Activated naive CD8-positive, alpha-beta T cell treated with anti-CD3 and anti-CD28 coated beads, Interleukin-2, amount 50 U/mL, for 24 hours (primary cell): Measurements from ENCODE around the gene RSBN1L.

Experiments used
- ATAC-seq: fragments of 150-1000 bp; cut with Tn5 transposase; one replicate; pipeline ENCODE4 v1.10.0; 2021
- DNase-seq: peaks from one replicate; pipeline ENCODE4 v3.0.0; 2021
- H3K27ac Mint-ChIP-seq: one replicate; pipeline ENCODE4 v1.8.0; 2021; ENCODE audit warnings: mild to moderate bottlenecking, mixed read lengths
- H3K27me3 Mint-ChIP-seq: one replicate; pipeline ENCODE4 v1.8.0; 2021; ENCODE audit warnings: mixed read lengths
- H3K36me3 Mint-ChIP-seq: one replicate; pipeline ENCODE4 v1.8.0; 2021; ENCODE audit warnings: low read depth, mixed read lengths
- H3K4me1 Mint-ChIP-seq: one replicate; pipeline ENCODE4 v1.8.0; 2021; ENCODE audit warnings: mixed read lengths
- H3K4me3 Mint-ChIP-seq: one replicate; pipeline ENCODE4 v1.8.0; 2021; ENCODE audit warnings: mild to moderate bottlenecking, moderate library complexity, mixed read lengths
- H3K9me3 Mint-ChIP-seq: one replicate; pipeline ENCODE4 v1.8.0; 2021; ENCODE audit warnings: mixed read lengths

RSBN1L gene

GRCh38 chr7:77788327-77788902 lies 92.2 kb downstream of the RSBN1L start:
- H3K4me3 Mint-ChIP-seq, result no peak overlapping the region
- DNase-seq (no peak), ATAC-seq (no peak)
- no peak overlapping the region for H3K27ac Mint-ChIP-seq
- H3K9me3 Mint-ChIP-seq, result peaks cover 8% of the 10 kb centered on the region
- H3K27me3 Mint-ChIP-seq, result no peaks in the 10 kb centered on the region
- H3K36me3 Mint-ChIP-seq, result peaks cover 22% of the 10 kb centered on the region
- H3K4me1 Mint-ChIP-seq, result peaks cover 2% of the 10 kb centered on the region

GRCh38 chr7:77791336-77791735 lies 95.1 kb downstream of the RSBN1L start:
- DNase-seq (no peak), ATAC-seq (no peak)
- H3K4me3 Mint-ChIP-seq, result no peak overlapping the region
- H3K9me3 Mint-ChIP-seq, result no peaks in the 10 kb centered on the region
- H3K27ac Mint-ChIP-seq, result no peak overlapping the region
- no peaks in the 10 kb centered on the region for H3K27me3 Mint-ChIP-seq
- peaks cover 17% of the 10 kb centered on the region for H3K4me1 Mint-ChIP-seq
- peaks cover 14% of the 10 kb centered on the region for H3K36me3 Mint-ChIP-seq

- Mint-ChIP-seq H3K36me3 (peaks cover 11% of the 10 kb centered on the region), H3K9me3 (no peaks in the 10 kb centered on the region), H3K4me1 (peaks cover 23% of the 10 kb centered on the region), H3K27me3 (no peaks in the 10 kb centered on the region), H3K4me3 (no peak overlapping the region), H3K27ac (no peak overlapping the region)
- no peak for ATAC-seq
- no peak for DNase-seq
Measured at GRCh38 chr7:77791956-77792355, 95.7 kb downstream of the RSBN1L start.

- H3K27me3 Mint-ChIP-seq, result no peaks in the 10 kb centered on the region
- peaks cover 16% of the 10 kb centered on the region for H3K36me3 Mint-ChIP-seq
- no peak overlapping the region for H3K27ac Mint-ChIP-seq
- DNase-seq (no peak), ATAC-seq (no peak)
- H3K9me3 Mint-ChIP-seq, result no peaks in the 10 kb centered on the region
- H3K4me3 Mint-ChIP-seq, result no peak overlapping the region
- H3K4me1 Mint-ChIP-seq, result peaks cover 34% of the 10 kb centered on the region
Measured at GRCh38 chr7:77794000-77794399, 97.7 kb downstream of the RSBN1L start.

GRCh38 chr7:77796109-77796508 lies 99.8 kb downstream of the RSBN1L start:
- H3K27me3 Mint-ChIP-seq, result no peaks in the 10 kb centered on the region
- DNase-seq, result no peak

GRCh38 chr7:77796960-77797359 lies 100.7 kb downstream of the RSBN1L start:
- Mint-ChIP-seq H3K27me3 (no peaks in the 10 kb centered on the region), H3K9me3 (no peaks in the 10 kb centered on the region), H3K4me3 (peak overlapping the region; percentile 97), H3K36me3 (peaks cover 21% of the 10 kb centered on the region), H3K27ac (peak overlapping the region; percentile 95), H3K4me1 (peaks cover 59% of the 10 kb centered on the region)
- DNase-seq (no peak), ATAC-seq (no peak)

More at GRCh38 chr7:77796109-77796508, 99.8 kb downstream of the RSBN1L start:
- no peak for ATAC-seq
- Mint-ChIP-seq H3K9me3 (no peaks in the 10 kb centered on the region), H3K4me1 (peaks cover 51% of the 10 kb centered on the region), H3K36me3 (peaks cover 20% of the 10 kb centered on the region), H3K27ac (no peak overlapping the region), H3K4me3 (peak overlapping the region; percentile 97)

GRCh38 chr7:77797734-77798393 lies 101.6 kb downstream of the RSBN1L start:
- peak; percentile 34 for ATAC-seq
- H3K4me1 Mint-ChIP-seq, result peaks cover 68% of the 10 kb centered on the region
- H3K27ac Mint-ChIP-seq, result peak overlapping the region; percentile 95
- H3K9me3 Mint-ChIP-seq, result no peaks in the 10 kb centered on the region
- no peaks in the 10 kb centered on the region for H3K27me3 Mint-ChIP-seq
- peaks cover 21% of the 10 kb centered on the region for H3K36me3 Mint-ChIP-seq
- no peak for DNase-seq
- peak overlapping the region; percentile 97 for H3K4me3 Mint-ChIP-seq

GRCh38 chr7:77798394-77799077 lies 102.3 kb downstream of the RSBN1L start, which contains the start of the genes PHTF2 and TMEM60:
Gene PHTF2 (plus strand): TSS chr7:77798773.
Gene TMEM60 (minus strand): TSS chr7:77798434. CDS start chr7:77794373, 4,061 bp downstream.
- peak within 1 kb of the TSS; percentile 97 for H3K4me3 Mint-ChIP-seq
- peak within 1 kb of the TSS; percentile 95 for H3K27ac Mint-ChIP-seq
- H3K27me3 Mint-ChIP-seq, result no peaks in the 10 kb centered on the region
- peak; percentile 97 for ATAC-seq
- H3K36me3 Mint-ChIP-seq, result peaks cover 21% of the 10 kb centered on the region
- H3K9me3 Mint-ChIP-seq, result no peaks in the 10 kb centered on the region
- peaks cover 75% of the 10 kb centered on the region for H3K4me1 Mint-ChIP-seq
- peak; percentile 91 for DNase-seq

- Mint-ChIP-seq H3K4me1 (peaks cover 78% of the 10 kb centered on the region), H3K27me3 (no peaks in the 10 kb centered on the region), H3K9me3 (no peaks in the 10 kb centered on the region), H3K36me3 (peaks cover 16% of the 10 kb centered on the region), H3K27ac (peak overlapping the region; percentile 95), H3K4me3 (peak overlapping the region; percentile 97)
- DNase-seq (peak; percentile 35), ATAC-seq (no peak)
Measured at GRCh38 chr7:77799078-77799964, 103.1 kb downstream of the RSBN1L start.

GRCh38 chr7:77800158-77800557 lies 103.9 kb downstream of the RSBN1L start:
- Mint-ChIP-seq H3K4me1 (peaks cover 79% of the 10 kb centered on the region), H3K27ac (peak overlapping the region; percentile 85), H3K4me3 (peak overlapping the region; percentile 97), H3K36me3 (peaks cover 20% of the 10 kb centered on the region), H3K27me3 (no peaks in the 10 kb centered on the region), H3K9me3 (peaks cover 8% of the 10 kb centered on the region)
- ATAC-seq (no peak), DNase-seq (no peak)

- Mint-ChIP-seq H3K27ac (peak overlapping the region; percentile 53), H3K36me3 (peaks cover 22% of the 10 kb centered on the region), H3K4me3 (peak overlapping the region; percentile 97), H3K9me3 (peaks cover 13% of the 10 kb centered on the region), H3K27me3 (no peaks in the 10 kb centered on the region), H3K4me1 (peaks cover 81% of the 10 kb centered on the region)
- ATAC-seq (no peak), DNase-seq (no peak)
Measured at GRCh38 chr7:77800730-77801129, 104.5 kb downstream of the RSBN1L start.

- no peak for DNase-seq
- no peak for ATAC-seq
- Mint-ChIP-seq H3K9me3 (peaks cover 30% of the 10 kb centered on the region), H3K27me3 (no peaks in the 10 kb centered on the region), H3K4me1 (peaks cover 67% of the 10 kb centered on the region), H3K36me3 (peaks cover 37% of the 10 kb centered on the region), H3K27ac (peak overlapping the region; percentile 63), H3K4me3 (peak overlapping the region; percentile 36)
Measured at GRCh38 chr7:77802557-77803405, 106.5 kb downstream of the RSBN1L start.

GRCh38 chr7:77806425-77806824 lies 110.2 kb downstream of the RSBN1L start:
- Mint-ChIP-seq H3K27ac (no peak overlapping the region), H3K9me3 (peaks cover 39% of the 10 kb centered on the region), H3K36me3 (peaks cover 40% of the 10 kb centered on the region), H3K4me3 (no peak overlapping the region), H3K4me1 (peaks cover 54% of the 10 kb centered on the region), H3K27me3 (no peaks in the 10 kb centered on the region)
- no peak for DNase-seq
- ATAC-seq, result no peak
